GM23338 (cell line): ENCODE results near the gene CUBN.

Source experiments
- EZH2 ChIP-seq: fragments of 200-600 bp; sonication (generic); IDR thresholded peaks from one replicate; pipeline ENCODE4 v1.8.0; 2017; ENCODE audit warnings: antibody characterized with exemption, mild to moderate bottlenecking, low read depth; ENCODE audit not compliant: unreplicated experiment
- EZH2phosphoT487 ChIP-seq: fragments of 200-600 bp; sonication (generic); IDR thresholded peaks from one replicate; pipeline ENCODE4 v1.8.1; 2018; ENCODE audit warnings: antibody characterized with exemption; ENCODE audit not compliant: unreplicated experiment
- JUNB ChIP-seq: IDR thresholded peaks from one replicate; pipeline ENCODE4 v1.6.1; 2016; ENCODE audit warnings: antibody characterized with exemption; ENCODE audit not compliant: unreplicated experiment
- POLR2AphosphoS5 ChIP-seq: IDR thresholded peaks from 2 replicates; pipeline ENCODE4 v1.6.1; 2016; ENCODE audit warnings: antibody characterized with exemption, low read depth
- TF ChIP-seq, protein P1 (sequence below), 2 experiments: fragments of 200-600 bp in 1 of 2; sonication (generic) in 1 of 2; conservative IDR thresholded peaks; 2 replicates each; pipeline versions ENCODE4 v1.5.1 to v1.6.1; 2016 to 2017; ENCODE audit warnings: antibody characterized with exemption in 2 of 2, low read depth in 2 of 2, mild to moderate bottlenecking in 2 of 2, moderate library complexity in 1 of 2
- TF ChIP-seq, protein P2 (sequence below): IDR thresholded peaks from one replicate; pipeline ENCODE4 v1.6.1; 2018; ENCODE audit warnings: antibody characterized with exemption; ENCODE audit not compliant: unreplicated experiment
- TF ChIP-seq, protein P3 (sequence below): IDR thresholded peaks from 2 replicates; pipeline ENCODE4 v1.6.1; 2016; ENCODE audit warnings: antibody characterized with exemption

GRCh38 chr10:17178006-17178405 is 48.4 kb upstream of the CUBN start:
- TF ChIP-seq, protein P1, sequence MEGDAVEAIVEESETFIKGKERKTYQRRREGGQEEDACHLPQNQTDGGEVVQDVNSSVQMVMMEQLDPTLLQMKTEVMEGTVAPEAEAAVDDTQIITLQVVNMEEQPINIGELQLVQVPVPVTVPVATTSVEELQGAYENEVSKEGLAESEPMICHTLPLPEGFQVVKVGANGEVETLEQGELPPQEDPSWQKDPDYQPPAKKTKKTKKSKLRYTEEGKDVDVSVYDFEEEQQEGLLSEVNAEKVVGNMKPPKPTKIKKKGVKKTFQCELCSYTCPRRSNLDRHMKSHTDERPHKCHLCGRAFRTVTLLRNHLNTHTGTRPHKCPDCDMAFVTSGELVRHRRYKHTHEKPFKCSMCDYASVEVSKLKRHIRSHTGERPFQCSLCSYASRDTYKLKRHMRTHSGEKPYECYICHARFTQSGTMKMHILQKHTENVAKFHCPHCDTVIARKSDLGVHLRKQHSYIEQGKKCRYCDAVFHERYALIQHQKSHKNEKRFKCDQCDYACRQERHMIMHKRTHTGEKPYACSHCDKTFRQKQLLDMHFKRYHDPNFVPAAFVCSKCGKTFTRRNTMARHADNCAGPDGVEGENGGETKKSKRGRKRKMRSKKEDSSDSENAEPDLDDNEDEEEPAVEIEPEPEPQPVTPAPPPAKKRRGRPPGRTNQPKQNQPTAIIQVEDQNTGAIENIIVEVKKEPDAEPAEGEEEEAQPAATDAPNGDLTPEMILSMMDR (conservative IDR thresholded peaks at IDR 0.05; ENCODE audit: low read depth in 2 of 2), result no peak
- TF ChIP-seq, protein P2, sequence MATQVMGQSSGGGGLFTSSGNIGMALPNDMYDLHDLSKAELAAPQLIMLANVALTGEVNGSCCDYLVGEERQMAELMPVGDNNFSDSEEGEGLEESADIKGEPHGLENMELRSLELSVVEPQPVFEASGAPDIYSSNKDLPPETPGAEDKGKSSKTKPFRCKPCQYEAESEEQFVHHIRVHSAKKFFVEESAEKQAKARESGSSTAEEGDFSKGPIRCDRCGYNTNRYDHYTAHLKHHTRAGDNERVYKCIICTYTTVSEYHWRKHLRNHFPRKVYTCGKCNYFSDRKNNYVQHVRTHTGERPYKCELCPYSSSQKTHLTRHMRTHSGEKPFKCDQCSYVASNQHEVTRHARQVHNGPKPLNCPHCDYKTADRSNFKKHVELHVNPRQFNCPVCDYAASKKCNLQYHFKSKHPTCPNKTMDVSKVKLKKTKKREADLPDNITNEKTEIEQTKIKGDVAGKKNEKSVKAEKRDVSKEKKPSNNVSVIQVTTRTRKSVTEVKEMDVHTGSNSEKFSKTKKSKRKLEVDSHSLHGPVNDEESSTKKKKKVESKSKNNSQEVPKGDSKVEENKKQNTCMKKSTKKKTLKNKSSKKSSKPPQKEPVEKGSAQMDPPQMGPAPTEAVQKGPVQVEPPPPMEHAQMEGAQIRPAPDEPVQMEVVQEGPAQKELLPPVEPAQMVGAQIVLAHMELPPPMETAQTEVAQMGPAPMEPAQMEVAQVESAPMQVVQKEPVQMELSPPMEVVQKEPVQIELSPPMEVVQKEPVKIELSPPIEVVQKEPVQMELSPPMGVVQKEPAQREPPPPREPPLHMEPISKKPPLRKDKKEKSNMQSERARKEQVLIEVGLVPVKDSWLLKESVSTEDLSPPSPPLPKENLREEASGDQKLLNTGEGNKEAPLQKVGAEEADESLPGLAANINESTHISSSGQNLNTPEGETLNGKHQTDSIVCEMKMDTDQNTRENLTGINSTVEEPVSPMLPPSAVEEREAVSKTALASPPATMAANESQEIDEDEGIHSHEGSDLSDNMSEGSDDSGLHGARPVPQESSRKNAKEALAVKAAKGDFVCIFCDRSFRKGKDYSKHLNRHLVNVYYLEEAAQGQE, result no peak
- TF ChIP-seq POLR2AphosphoS5 (no peak), EZH2 (no peak), JUNB (no peak), EZH2phosphoT487 (no peak)
- TF ChIP-seq, protein P3, sequence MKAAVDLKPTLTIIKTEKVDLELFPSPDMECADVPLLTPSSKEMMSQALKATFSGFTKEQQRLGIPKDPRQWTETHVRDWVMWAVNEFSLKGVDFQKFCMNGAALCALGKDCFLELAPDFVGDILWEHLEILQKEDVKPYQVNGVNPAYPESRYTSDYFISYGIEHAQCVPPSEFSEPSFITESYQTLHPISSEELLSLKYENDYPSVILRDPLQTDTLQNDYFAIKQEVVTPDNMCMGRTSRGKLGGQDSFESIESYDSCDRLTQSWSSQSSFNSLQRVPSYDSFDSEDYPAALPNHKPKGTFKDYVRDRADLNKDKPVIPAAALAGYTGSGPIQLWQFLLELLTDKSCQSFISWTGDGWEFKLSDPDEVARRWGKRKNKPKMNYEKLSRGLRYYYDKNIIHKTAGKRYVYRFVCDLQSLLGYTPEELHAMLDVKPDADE, result no peak
